Body of pancreas (tissue), 4 donors: Measurements from ENCODE around the gene VAMP4.

Source experiments
- CTCF ChIP-seq, 7 experiments: fragments of 450-650 bp in 4 of 7; fragments of 200-600 bp in 3 of 7; sonication (generic) in 3 of 7; IDR thresholded peaks; one replicate each; pipeline ENCODE4 v1.5.1; 2016 to 2019; ENCODE audit warnings: antibody characterized with exemption in 7 of 7
- POLR2A ChIP-seq, 3 donors: fragments of 450-650 bp; IDR thresholded peaks; one replicate each; pipeline ENCODE4 v1.6.1; 2016; ENCODE audit warnings: antibody characterized with exemption in 3 of 3, mild to moderate bottlenecking in 2 of 3

GRCh38 chr1:171740987-171741871, 636 bp downstream of the VAMP4 start:
- TF ChIP-seq POLR2A (IDR thresholded peaks at IDR 0.05) (no peak), CTCF (IDR thresholded peaks at IDR 0.05) (peak in 3 of 7 experiments; percentile 18 to 36 (median 31))
